Measurements from ENCODE around the gene LEPROT.

LEPROT gene

DNA sequence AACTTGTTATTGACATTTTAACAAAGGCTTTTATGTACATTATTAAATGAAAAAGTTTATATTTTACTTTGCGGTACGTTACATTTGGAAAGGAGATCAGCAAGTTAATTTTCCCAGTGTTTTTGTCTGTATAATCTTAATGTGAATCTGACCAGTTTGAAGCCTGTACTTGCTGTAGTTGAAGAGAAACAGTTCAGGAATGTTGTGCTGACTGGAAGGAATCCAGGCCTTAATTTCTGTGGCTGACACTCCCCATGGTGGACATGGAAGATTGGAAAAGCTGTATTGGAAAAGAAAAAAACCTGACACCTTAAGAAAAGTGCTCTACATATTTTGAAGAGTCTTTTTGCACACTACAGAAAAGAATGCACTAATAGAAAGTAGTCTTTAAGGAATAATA, 15.5 kb downstream of the LEPROT start (continued):
- TF ChIP-seq, protein P1, sequence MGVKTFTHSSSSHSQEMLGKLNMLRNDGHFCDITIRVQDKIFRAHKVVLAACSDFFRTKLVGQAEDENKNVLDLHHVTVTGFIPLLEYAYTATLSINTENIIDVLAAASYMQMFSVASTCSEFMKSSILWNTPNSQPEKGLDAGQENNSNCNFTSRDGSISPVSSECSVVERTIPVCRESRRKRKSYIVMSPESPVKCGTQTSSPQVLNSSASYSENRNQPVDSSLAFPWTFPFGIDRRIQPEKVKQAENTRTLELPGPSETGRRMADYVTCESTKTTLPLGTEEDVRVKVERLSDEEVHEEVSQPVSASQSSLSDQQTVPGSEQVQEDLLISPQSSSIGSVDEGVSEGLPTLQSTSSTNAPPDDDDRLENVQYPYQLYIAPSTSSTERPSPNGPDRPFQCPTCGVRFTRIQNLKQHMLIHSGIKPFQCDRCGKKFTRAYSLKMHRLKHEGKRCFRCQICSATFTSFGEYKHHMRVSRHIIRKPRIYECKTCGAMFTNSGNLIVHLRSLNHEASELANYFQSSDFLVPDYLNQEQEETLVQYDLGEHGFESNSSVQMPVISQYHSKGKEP (tag by site-specific recombination; IDR thresholded peaks at IDR 0.05): no peak
- TF ChIP-seq SETDB1 (IDR thresholded peaks at IDR 0.05; ENCODE audit: insufficient read length, low read length): no peak
- no peak for TF ChIP-seq WT1 (tag by site-specific recombination; IDR thresholded peaks at IDR 0.05)
- TF ChIP-seq, protein P2, sequence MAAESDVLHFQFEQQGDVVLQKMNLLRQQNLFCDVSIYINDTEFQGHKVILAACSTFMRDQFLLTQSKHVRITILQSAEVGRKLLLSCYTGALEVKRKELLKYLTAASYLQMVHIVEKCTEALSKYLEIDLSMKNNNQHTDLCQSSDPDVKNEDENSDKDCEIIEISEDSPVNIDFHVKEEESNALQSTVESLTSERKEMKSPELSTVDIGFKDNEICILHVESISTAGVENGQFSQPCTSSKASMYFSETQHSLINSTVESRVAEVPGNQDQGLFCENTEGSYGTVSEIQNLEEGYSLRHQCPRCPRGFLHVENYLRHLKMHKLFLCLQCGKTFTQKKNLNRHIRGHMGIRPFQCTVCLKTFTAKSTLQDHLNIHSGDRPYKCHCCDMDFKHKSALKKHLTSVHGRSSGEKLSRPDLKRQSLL (tag by site-specific recombination; IDR thresholded peaks at IDR 0.05): no peak
- no peak for TF ChIP-seq SCRT1 (tag by site-specific recombination; IDR thresholded peaks at IDR 0.05; ENCODE audit: borderline replicate concordance)
- no peak for TF ChIP-seq SP7 (tag by site-specific recombination; IDR thresholded peaks at IDR 0.05)

DNA sequence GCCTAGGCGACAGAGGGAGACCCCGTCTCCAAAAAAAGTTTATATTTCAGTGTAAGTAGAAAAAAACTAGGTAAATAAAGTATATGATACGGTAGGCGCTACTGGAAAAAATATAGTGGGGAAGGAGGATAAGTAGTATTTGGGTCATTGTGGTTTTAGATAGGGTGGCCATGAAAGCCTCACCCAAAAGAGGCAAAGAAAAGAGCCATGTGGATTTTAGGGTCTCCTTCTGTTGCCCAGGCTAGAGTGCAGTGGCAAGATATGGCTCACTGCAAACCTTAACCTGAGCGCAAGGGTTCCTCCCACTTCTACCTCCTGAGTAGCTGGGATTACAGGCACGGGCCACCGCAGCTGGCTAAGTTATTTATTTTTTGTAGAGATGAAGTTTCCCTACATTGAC, 17.1 kb downstream of the LEPROT start:
- H3K4me3 ChIP-seq (ENCODE audit: low read depth, low read length): no peak overlapping the region
- H3K4me1 ChIP-seq (ENCODE audit: control insufficient read depth, insufficient read depth, low read length): peaks cover 5% of the 10 kb centered on the region; the same call in 1 of the 2 replicates
- TF ChIP-seq ZFP41 (tag by site-specific recombination; IDR thresholded peaks at IDR 0.05; ENCODE audit: borderline replicate concordance) (no peak), KLF9 (tag by site-specific recombination; IDR thresholded peaks at IDR 0.05; ENCODE audit: low read depth) (no peak), GLI2 (tag by site-specific recombination; IDR thresholded peaks at IDR 0.05; ENCODE audit: borderline replicate concordance, low read depth) (no peak), ZNF174 (tag by site-specific recombination; IDR thresholded peaks at IDR 0.05) (no peak), ZNF664 (tag by site-specific recombination; IDR thresholded peaks at IDR 0.05) (no peak), ZNF335 (tag by site-specific recombination; conservative IDR thresholded peaks at IDR 0.05) (no peak), ZNF24 (tag by site-specific recombination; IDR thresholded peaks at IDR 0.05) (no peak), ZNF16 (tag by site-specific recombination; IDR thresholded peaks at IDR 0.05; ENCODE audit: low read depth) (no peak), EGR2 (tag by site-specific recombination; IDR thresholded peaks at IDR 0.05; ENCODE audit: low read depth) (no peak), KLF10 (tag by site-specific recombination; IDR thresholded peaks at IDR 0.05) (no peak), ZNF416 (tag by site-specific recombination; IDR thresholded peaks at IDR 0.05) (no peak)
- TF ChIP-seq, protein P3, sequence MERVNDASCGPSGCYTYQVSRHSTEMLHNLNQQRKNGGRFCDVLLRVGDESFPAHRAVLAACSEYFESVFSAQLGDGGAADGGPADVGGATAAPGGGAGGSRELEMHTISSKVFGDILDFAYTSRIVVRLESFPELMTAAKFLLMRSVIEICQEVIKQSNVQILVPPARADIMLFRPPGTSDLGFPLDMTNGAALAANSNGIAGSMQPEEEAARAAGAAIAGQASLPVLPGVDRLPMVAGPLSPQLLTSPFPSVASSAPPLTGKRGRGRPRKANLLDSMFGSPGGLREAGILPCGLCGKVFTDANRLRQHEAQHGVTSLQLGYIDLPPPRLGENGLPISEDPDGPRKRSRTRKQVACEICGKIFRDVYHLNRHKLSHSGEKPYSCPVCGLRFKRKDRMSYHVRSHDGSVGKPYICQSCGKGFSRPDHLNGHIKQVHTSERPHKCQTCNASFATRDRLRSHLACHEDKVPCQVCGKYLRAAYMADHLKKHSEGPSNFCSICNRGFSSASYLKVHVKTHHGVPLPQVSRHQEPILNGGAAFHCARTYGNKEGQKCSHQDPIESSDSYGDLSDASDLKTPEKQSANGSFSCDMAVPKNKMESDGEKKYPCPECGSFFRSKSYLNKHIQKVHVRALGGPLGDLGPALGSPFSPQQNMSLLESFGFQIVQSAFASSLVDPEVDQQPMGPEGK (tag by site-specific recombination; IDR thresholded peaks at IDR 0.05): no peak
- H3K36me3 ChIP-seq (ENCODE audit: control insufficient read depth in 2 of 2, insufficient read depth in 1 of 2, low read length in 2 of 2): no peaks in the 10 kb centered on the region
- POLR2A ChIA-PET: interaction anchor here (0.7 to 1.7 kb wide), 2 partner anchors 17 to 251 kb away, joined by 3 to 5 read pairs; partner anchors contain the start of genes LEPR and LEPROT
- no peak overlapping the region for H3K27ac ChIP-seq (ENCODE audit: extremely low read depth, low read depth, low read length)
- CTCF ChIA-PET: interaction anchor here (0.6 to 1.7 kb wide), 3 partner anchors 8 to 142 kb away, joined by 4 to 5 read pairs (median 5); no protein-coding TSS in a partner anchor
- no peaks in the 10 kb centered on the region for H3K9me3 ChIP-seq (ENCODE audit: control insufficient read depth, insufficient read depth, low read depth, low read length)

DNA sequence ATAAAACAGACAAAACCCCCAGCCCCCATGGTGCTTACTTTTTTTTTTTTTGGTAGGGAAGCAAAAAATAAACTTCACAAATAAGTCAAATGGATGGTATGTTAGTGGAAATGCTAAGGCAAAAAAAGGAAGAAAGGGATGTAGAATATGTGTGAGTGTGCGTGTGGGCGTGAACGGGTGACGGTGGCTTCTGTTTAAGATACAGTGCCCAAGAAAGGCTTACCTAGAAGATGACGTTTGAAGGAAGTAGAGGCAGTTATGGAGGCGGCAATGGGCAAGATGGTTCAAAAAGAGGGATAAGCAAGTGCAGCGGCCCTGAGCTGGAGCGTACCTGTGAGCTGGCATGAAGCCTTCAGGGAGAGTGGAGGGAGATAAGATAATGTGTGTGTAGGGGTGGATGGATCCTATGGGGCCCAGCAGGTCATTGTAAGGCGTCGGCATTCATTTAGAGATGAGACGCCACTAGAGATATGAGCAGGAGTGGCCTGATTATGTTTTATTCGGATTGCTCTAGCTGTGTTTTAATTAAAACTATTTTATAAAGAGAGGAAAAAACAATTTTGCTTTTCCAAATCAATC, 19.9 kb downstream of the LEPROT start:
- no peak overlapping the region for H3K27ac ChIP-seq (ENCODE audit: extremely low read depth, low read depth, low read length)
- TF ChIP-seq ZFHX2 (tag by site-specific recombination; conservative IDR thresholded peaks at IDR 0.05) (0 out of 2 replicates have a peak, but pooled peaks have one; percentile 17), ZNF169 (tag by site-specific recombination; IDR thresholded peaks at IDR 0.05) (no peak)
- peaks cover 5% of the 10 kb centered on the region; the same call in 1 of the 2 replicates for H3K4me1 ChIP-seq (ENCODE audit: control insufficient read depth, insufficient read depth, low read length)
- H3K9me3 ChIP-seq (ENCODE audit: control insufficient read depth, insufficient read depth, low read depth, low read length): no peaks in the 10 kb centered on the region
- ChIA-PET POLR2A (no interaction called here), CTCF (interaction anchor here (0.6 to 3.0 kb wide), 5 partner anchors 10 to 247 kb away, joined by 3 to 17 read pairs (median 4); no protein-coding TSS in a partner anchor)
- H3K36me3 ChIP-seq (ENCODE audit: control insufficient read depth in 2 of 2, insufficient read depth in 1 of 2, low read length in 2 of 2): no peaks in the 10 kb centered on the region
- no peak overlapping the region for H3K4me3 ChIP-seq (ENCODE audit: low read depth, low read length)

All from HEK293 (cell line).